HFFc6 (cell line): ENCODE results near the gene UHRF1. TPM values are rescaled to one million over a fixed set of nuclear protein-coding genes. Genes with fewer than 3 reads are reported as not detected.
A peak's percentile ranks its signal among the peaks of the same experiment; 100 is the strongest.
"Not testable (repeated sequence)": the region's sequence is repeated elsewhere in the genome, so short reads cannot be mapped to it uniquely, and the experiment has no call there.

Source experiments
- DNase-seq: peaks from one replicate; pipeline ENCODE4 v3.0.0-alpha.2; 2018
- H3K27ac Mint-ChIP-seq: 2 replicates; pipeline ENCODE4 v1.8.0; 2020; ENCODE audit warnings: mild to moderate bottlenecking, mixed read lengths
- H3K27me3 Mint-ChIP-seq: 2 replicates; pipeline ENCODE4 v1.8.0; 2021; ENCODE audit warnings: mild to moderate bottlenecking, moderate library complexity, mixed read lengths; ENCODE audit not compliant: insufficient read depth
- H3K36me3 Mint-ChIP-seq: 2 replicates; pipeline ENCODE4 v1.8.0; 2021; ENCODE audit warnings: low read depth, mixed read lengths
- H3K4me1 Mint-ChIP-seq: 2 replicates; pipeline ENCODE4 v1.8.0; 2020; ENCODE audit warnings: low read depth, mixed read lengths
- H3K4me3 Mint-ChIP-seq: 2 replicates; pipeline ENCODE4 v1.8.0; 2020; ENCODE audit warnings: mild to moderate bottlenecking, moderate library complexity, mixed read lengths
- H3K9me3 Mint-ChIP-seq: 2 replicates; pipeline ENCODE4 v1.8.0; 2020; ENCODE audit warnings: mild to moderate bottlenecking, mixed read lengths
- CTCF ChIP-seq: fragments of 200-600 bp; sonication (generic); IDR thresholded peaks from 2 replicates; pipeline ENCODE4 v1.5.0; 2021; ENCODE audit warnings: antibody characterized with exemption, mild to moderate bottlenecking
- total RNA-seq, 6 experiments: library from RNA; stranded (reverse); fragmentation: NEBNext Ultra II Directional; extraction: Animal tissue kit (Norgen Biotek cat#: 25700); gene quantifications; 2 replicates in 1 of 6; 3 replicates in 5 of 6; pipeline ENCODE4 v1.2.3, GENCODE V29; 2021

UHRF1 gene
- total RNA-seq, 6 experiments from 2014 or later = 41.9 to 74.1 (median 70.1) TPM

- Mint-ChIP-seq H3K4me1 (peaks cover under 1% of the 10 kb centered on the region), H3K36me3 (no peaks in the 10 kb centered on the region), H3K4me3 (no peak overlapping the region), H3K27ac (no peak overlapping the region), H3K27me3 (peaks cover 3% of the 10 kb centered on the region), H3K9me3 (no peaks in the 10 kb centered on the region)
- DNase-seq = no peak
- no peak for TF ChIP-seq CTCF
These were observed 31.4 kb upstream of the UHRF1 start for GRCh38 chr19:4877753-4878490.

GRCh38 chr19:4878491-4878968 lies 30.8 kb upstream of the UHRF1 start:
- H3K9me3 Mint-ChIP-seq = no peaks in the 10 kb centered on the region
- H3K27me3 Mint-ChIP-seq = peaks cover 3% of the 10 kb centered on the region
- DNase-seq = no peak
- TF ChIP-seq CTCF = no peak
- no peak overlapping the region for H3K4me3 Mint-ChIP-seq
- no peaks in the 10 kb centered on the region for H3K36me3 Mint-ChIP-seq
- no peaks in the 10 kb centered on the region for H3K4me1 Mint-ChIP-seq
- H3K27ac Mint-ChIP-seq = no peak overlapping the region

GRCh38 chr19:4879041-4879440 lies 30.3 kb upstream of the UHRF1 start:
- no peak for DNase-seq
- H3K4me3 Mint-ChIP-seq = no peak overlapping the region
- peaks cover 3% of the 10 kb centered on the region for H3K27me3 Mint-ChIP-seq
- no peaks in the 10 kb centered on the region for H3K9me3 Mint-ChIP-seq
- TF ChIP-seq CTCF = no peak
- no peak overlapping the region for H3K27ac Mint-ChIP-seq
- H3K4me1 Mint-ChIP-seq = no peaks in the 10 kb centered on the region
- H3K36me3 Mint-ChIP-seq = no peaks in the 10 kb centered on the region

GRCh38 chr19:4882874-4883273 lies 26.4 kb upstream of the UHRF1 start:
- not testable (repeated sequence) for H3K4me1 Mint-ChIP-seq, H3K27ac Mint-ChIP-seq, DNase-seq, H3K9me3 Mint-ChIP-seq, H3K27me3 Mint-ChIP-seq, H3K4me3 Mint-ChIP-seq, H3K36me3 Mint-ChIP-seq

- not testable (repeated sequence) for H3K9me3 Mint-ChIP-seq, H3K27ac Mint-ChIP-seq, H3K4me3 Mint-ChIP-seq
These were observed 24.3 kb upstream of the UHRF1 start for GRCh38 chr19:4884993-4885392.

GRCh38 chr19:4887803-4888202 lies 21.5 kb upstream of the UHRF1 start:
- H3K4me1 Mint-ChIP-seq, H3K36me3 Mint-ChIP-seq, H3K4me3 Mint-ChIP-seq, DNase-seq, H3K9me3 Mint-ChIP-seq, H3K27ac Mint-ChIP-seq, H3K27me3 Mint-ChIP-seq: not testable (repeated sequence)

More at GRCh38 chr19:4884993-4885392, 24.3 kb upstream of the UHRF1 start:
- not testable (repeated sequence) for H3K36me3 Mint-ChIP-seq, H3K4me1 Mint-ChIP-seq, H3K27me3 Mint-ChIP-seq, DNase-seq

- peaks cover 7% of the 10 kb centered on the region for H3K4me1 Mint-ChIP-seq
- H3K9me3 Mint-ChIP-seq = no peaks in the 10 kb centered on the region
- H3K4me3 Mint-ChIP-seq = peak overlapping the region; percentile 22; the same call in 1 of the 2 replicates
- peak overlapping the region; percentile 30; the same call in 1 of the 2 replicates for H3K27ac Mint-ChIP-seq
- H3K27me3 Mint-ChIP-seq = no peaks in the 10 kb centered on the region
- DNase-seq = peak; percentile 71
- no peaks in the 10 kb centered on the region for H3K36me3 Mint-ChIP-seq
- TF ChIP-seq CTCF = no peak
These were observed 20.1 kb upstream of the UHRF1 start for GRCh38 chr19:4889034-4889815.
